Stimulated activated CD8-positive, alpha-beta memory T cell treated with anti-CD3 and anti-CD28 coated beads, Interleukin-2, amount 100 ng/mL, for 48 hours (primary cell): ENCODE data around the gene PNMA8B.

Experiments
- DNase-seq, 2 donors: peaks; one replicate each; pipeline ENCODE4 v3.0.0-alpha.2; 2020; ENCODE audit warnings: low read depth in 2 of 2

PNMA8B gene

DNA sequence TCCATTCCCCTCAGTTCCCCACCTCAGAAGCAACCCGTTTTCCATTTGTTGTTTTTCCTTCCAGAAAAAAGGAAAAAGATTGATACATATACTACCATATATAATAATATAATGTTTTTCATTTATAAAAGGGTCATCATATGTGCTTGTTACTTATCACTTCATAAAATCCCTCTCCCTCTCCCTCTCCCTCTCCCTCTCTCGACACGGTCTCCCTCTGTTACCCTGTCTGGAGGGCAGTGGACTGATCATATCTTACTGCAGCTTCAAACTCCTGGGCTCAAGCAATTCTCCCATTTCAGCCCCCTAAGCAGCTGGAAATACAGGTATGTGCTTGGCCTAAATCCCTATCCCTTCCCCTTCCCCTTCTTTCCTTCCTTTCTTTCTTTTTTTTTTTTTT is 41.4 kb downstream of the PNMA8B start:
- no peak for DNase-seq

DNA sequence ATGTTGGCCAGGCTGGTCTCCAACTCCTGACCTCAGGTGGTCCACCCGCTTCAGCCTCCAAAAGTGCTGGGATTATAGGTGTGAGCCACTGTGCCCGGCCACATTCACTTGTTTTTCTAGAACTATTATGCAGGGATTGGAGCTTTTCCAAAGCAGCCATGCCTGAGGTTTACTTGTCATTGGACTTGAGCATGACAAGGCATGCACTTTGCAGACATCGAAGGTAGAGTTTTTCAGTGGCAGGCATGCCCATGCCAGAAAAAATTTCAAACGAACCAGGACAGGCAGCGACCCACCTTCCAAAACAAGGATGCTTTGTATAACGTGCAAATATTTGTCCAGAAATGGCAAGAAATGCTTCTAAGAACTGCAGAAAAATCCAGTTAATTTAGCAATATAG is 42.0 kb downstream of the PNMA8B start:
- no peak for DNase-seq

DNA sequence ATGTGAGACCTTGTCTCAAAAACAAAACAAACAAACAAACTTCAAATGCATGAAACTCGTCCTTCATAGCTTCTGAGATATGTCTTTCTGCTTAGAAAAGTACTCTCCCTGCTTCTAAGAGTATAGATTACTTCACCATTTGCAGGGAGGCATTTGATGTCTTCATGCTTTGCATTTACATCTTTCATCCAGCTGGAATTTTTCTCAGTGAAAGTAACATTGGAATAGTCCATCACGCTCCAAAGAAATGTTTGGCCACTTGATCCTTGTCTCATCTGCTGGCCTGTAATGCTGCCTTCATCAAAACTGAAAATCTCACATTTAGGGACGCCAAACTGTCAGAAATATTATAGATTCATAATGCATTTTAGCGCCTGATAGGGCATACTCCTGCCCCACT is 43.5 kb downstream of the PNMA8B start:
- no peak for DNase-seq

DNA sequence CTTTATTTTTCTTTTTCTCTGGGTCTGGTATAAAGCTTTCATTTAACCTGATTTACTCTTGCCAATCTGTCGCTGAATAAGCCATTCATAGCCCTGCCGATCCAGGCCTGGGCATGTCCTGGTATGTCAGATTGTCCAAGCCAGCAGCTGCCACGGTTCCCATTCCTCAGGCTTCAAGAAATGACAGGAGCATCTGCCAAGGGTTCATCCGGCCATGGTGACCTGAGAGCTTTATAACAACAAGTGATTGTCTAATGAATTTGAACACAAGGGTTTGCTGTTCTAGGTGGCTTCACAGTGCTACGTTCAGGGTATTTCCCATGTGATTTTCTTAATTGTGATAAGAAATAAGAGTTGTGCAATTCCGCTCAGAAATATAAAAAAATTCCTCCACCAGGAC is 44.3 kb downstream of the PNMA8B start:
- DNase-seq, result no peak

DNA sequence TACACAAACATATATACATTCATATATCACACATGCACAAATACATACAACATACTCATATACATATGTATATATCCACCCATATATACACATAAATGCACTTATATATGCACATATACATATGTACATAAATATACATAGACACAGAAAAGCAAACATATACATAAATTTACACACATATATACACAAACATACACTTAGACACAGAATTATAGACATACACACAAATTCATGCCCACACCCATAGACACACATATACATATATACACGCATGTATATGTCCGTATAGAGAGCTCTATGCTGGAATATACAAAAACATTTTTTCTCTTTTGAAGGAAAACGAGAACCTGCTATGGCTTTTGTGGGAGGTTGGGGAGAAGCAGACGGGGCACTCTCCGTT is 44.9 kb downstream of the PNMA8B start:
- DNase-seq, result no peak

DNA sequence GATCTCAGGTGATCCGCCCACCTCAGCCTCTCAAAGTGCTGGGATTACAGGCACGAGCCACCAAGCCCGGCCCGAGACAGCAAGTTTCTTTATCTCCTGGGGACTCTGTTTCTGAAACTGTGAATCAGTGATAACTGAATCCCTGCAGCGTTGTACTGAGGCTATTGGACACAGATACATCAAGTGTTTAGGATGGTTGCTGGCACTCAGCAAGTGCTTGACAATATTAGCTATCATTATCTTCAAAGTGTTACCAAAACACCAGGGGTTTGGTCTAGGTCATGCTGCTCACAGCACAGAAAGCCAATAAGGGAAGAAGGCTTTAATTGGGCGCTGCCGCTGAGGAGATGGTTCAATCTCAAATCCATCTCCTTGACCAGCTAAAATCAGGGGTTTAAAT is 46.4 kb downstream of the PNMA8B start:
- no peak for DNase-seq

DNA sequence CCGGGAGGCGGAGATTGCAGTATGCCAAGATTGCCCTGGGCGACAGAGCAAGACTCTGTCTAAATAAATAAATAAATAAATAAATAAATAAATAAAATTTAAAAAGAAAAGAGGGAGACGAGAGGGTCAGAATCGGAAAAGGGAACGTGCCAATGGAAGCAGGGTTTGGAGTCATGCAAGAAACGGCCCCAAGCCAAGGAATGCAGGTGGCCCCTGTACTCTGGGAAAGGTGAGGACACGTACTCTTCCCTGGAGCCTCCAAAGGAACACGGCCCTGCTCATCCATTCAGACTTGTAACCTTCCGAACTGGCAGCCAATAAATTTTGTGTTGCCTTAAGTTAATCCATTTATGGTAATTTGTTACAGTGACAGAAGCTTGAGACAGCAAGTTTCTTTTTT is 47.1 kb downstream of the PNMA8B start:
- DNase-seq, result no peak

DNA sequence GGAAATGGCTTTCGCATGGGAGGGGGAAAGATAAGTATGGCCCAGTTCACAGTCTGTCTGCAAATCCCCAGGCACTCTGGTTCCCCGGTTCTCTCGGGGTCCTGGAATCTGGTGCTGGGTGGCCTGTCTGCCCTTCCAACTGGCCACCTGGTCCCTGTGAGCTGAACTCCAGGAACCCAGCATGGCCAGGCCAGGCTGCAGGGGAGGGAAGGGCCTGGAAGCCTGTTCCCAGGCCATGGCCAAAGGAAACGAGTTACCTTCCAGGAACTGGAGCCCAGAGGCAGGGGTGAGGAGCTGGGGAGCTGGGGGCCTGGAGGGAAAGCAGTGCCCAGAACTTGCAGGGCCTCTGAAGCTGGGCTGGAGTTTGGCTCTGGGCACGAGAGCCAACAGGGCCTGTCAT is 47.8 kb downstream of the PNMA8B start:
- DNase-seq, result no peak

DNA sequence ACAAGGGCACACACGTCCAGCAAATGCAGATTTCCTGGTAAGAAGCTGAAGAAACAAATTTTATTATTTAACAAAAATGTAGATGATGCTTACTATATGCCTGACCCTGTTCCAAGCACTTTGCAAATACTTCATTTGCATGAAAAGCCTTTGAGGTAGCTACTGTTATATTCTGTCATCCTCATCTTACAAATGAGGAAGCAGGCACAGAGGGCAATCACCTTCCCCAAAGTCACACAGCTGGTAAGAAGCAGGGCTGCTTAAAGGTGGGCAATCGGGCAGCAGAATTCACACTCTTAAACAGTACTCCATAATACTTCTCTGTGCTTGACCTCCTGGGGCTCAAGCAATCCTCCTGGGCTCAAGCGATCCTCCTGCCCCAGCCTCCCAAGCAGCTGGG is 48.7 kb downstream of the PNMA8B start:
- no peak for DNase-seq

DNA sequence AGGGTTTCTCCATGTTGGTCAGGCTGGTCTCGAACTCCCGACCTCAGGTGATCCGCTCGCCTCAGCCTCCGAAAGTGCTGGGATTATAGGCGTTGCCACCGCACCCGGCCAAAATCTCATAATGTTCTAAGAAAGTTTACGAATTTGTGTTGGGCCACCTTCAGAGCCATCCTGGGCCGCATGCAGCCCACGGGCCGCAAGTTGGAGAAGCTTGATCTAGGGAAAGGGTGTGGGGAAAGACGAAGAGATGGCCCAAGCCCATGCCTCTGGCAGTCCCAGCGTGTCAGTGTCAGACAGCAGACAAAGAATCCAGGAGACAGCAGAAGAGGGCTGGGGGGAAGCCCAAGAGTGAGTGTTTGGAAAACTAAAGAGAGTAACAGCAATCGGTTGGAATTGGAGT is 49.6 kb downstream of the PNMA8B start:
- DNase-seq, result no peak

DNA sequence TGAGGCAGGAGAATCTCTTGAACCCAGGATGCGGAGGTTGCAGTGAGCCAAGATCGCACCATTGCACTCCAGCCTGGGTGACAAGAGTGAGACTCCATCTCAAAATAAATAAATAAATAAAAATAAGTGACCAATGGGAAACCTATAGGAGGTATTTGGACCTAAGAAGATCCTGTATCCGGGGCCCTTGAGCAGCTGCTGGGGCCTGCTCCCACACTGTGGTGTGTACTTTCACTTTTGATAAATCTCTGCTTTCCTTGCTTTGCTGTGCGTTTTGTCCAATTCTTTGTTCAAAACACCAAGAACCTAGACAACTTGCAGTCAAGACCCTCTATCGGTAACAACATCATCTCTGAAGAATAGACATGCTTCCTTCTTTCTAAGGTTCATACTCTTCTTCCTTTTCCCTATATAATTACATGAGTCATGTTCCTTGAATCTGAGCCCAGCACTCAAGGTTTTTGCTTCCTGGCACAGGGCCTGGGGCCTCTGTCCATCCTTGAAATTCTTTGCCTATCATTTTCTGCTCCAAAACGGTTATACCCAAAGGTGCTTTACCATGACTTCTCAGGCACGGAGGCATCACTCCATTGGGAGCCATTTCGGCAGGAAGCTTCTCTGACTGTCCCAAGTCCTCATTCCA is 52.7 kb downstream of the PNMA8B start:
- DNase-seq, result no peak

DNA sequence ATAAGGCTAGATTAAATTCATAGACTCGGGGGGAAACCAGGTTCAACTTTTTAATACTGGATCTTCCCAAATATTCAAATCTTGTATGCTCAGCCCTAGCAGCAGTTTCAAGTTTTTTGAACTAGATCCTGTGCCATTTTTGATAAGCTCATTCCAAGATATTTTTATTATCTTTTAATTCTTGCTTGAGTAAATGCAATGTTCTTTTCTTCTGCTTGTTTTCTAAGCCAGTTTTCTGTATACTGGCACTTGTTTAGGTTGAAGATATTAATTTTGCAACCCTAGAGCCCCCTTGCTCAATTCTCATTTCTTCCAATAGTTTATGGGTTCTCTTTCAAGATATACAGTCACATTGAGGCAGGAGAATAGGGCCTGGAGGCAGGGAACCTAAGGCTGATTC is 53.8 kb downstream of the PNMA8B start:
- DNase-seq, result no peak
